Vagina (tissue), 2 donors: ENCODE results near the gene SPATA21. TPM values are rescaled to one million over a fixed set of nuclear protein-coding genes. Genes with fewer than 3 reads are reported as not detected.

Experiments used
- DNase-seq, 2 donors: peaks; one replicate each; pipeline ENCODE4 v3.0.0-alpha.2; 2017; ENCODE audit errors: extremely low spot score in 2 of 2
- H3K27ac ChIP-seq: fragments of 200-600 bp; sonication (generic); one replicate; pipeline ENCODE4 v1.5.1; 2019
- H3K27me3 ChIP-seq: fragments of 200-600 bp; sonication (generic); one replicate; pipeline ENCODE4 v1.5.1; 2019
- H3K36me3 ChIP-seq, 2 donors: fragments of 200-600 bp; sonication (generic); one replicate each; pipeline ENCODE4 v1.5.1; 2017 to 2019
- H3K4me1 ChIP-seq: fragments of 200-600 bp; sonication (generic); one replicate; pipeline ENCODE4 v1.5.1; 2019
- H3K4me3 ChIP-seq, 2 donors: fragments of 200-600 bp; sonication (generic); 1 replicate in 1 of 2; 2 replicates in 1 of 2; pipeline ENCODE4 v1.5.1; 2016 to 2019
- H3K9me3 ChIP-seq: fragments of 200-600 bp; sonication (generic); one replicate; pipeline ENCODE4 v1.5.1; 2019
- POLR2A ChIP-seq, 2 donors: fragments of 450-650 bp; IDR thresholded peaks; one replicate each; pipeline ENCODE4 v1.6.1; 2017; ENCODE audit warnings: antibody characterized with exemption in 2 of 2, mild to moderate bottlenecking in 2 of 2, moderate library complexity in 2 of 2
- POLR2AphosphoS5 ChIP-seq, 2 donors: sonication (generic); formaldehyde crosslinking; IDR thresholded peaks; one replicate each; pipeline ENCODE4 v1.9.0; 2017; ENCODE audit warnings: antibody characterized with exemption in 2 of 2, mild to moderate bottlenecking in 2 of 2, low read depth in 1 of 2; ENCODE audit not compliant: insufficient read depth in 1 of 2
- intact Hi-C: fragments of 100-400 bp; cut with DNase I; formaldehyde crosslinking; loops from one replicate; pipeline ENCODE4 v1.15.1; 2023
- total RNA-seq: library from RNA; depleted of rRNA; stranded (reverse); fragments of >200 nt; gene quantifications from one replicate; pipeline ENCODE4 v1.2.3, GENCODE V29; 2016
- TF ChIP-seq, protein P1 (sequence below), 3 experiments: fragments of 450-650 bp in 2 of 3; fragments of 200-600 bp in 1 of 3; sonication (generic) in 1 of 3; IDR thresholded peaks; one replicate each; pipeline ENCODE4 v1.5.1; 2017 to 2019; ENCODE audit warnings: antibody characterized with exemption in 3 of 3, mild to moderate bottlenecking in 2 of 3, moderate library complexity in 2 of 3

The SPATA21 gene
- total RNA-seq, 1 donor from 2014 or later: not detected

DNA sequence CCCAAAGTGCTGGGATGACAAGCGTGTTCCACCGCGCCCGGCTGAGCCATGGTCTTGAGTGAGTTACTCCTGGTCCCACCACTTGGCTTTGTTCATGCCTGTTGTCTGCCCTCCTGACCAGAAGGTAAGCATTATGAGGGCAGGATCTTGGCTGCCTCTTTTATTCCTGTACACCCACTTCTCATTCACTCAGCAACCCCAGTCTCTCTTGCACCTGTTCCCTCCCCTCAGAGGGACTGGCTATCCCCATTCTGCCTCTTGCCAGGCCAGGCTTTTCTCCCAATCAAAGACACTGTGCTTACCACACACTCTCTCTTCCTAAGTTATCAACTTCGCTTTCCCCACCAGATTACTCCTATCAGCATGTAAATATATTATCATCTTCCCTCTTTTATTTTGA, 26.4 kb downstream of the SPATA21 start:
- H3K4me1 ChIP-seq: no peaks in the 10 kb centered on the region
- H3K27ac ChIP-seq: no peak overlapping the region
- H3K36me3 ChIP-seq: no peaks in the 10 kb centered on the region
- DNase-seq: no peak
- H3K27me3 ChIP-seq: no peaks in the 10 kb centered on the region
- H3K9me3 ChIP-seq: no peaks in the 10 kb centered on the region
- intact Hi-C loops: no loop called here
- TF ChIP-seq POLR2A (IDR thresholded peaks at IDR 0.05) (no peak), POLR2AphosphoS5 (IDR thresholded peaks at IDR 0.05; ENCODE audit: insufficient read depth in 1 of 2, low read depth in 1 of 2) (no peak)
- TF ChIP-seq, protein P1, sequence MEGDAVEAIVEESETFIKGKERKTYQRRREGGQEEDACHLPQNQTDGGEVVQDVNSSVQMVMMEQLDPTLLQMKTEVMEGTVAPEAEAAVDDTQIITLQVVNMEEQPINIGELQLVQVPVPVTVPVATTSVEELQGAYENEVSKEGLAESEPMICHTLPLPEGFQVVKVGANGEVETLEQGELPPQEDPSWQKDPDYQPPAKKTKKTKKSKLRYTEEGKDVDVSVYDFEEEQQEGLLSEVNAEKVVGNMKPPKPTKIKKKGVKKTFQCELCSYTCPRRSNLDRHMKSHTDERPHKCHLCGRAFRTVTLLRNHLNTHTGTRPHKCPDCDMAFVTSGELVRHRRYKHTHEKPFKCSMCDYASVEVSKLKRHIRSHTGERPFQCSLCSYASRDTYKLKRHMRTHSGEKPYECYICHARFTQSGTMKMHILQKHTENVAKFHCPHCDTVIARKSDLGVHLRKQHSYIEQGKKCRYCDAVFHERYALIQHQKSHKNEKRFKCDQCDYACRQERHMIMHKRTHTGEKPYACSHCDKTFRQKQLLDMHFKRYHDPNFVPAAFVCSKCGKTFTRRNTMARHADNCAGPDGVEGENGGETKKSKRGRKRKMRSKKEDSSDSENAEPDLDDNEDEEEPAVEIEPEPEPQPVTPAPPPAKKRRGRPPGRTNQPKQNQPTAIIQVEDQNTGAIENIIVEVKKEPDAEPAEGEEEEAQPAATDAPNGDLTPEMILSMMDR (IDR thresholded peaks at IDR 0.05): no peak
- H3K4me3 ChIP-seq: no peak overlapping the region

DNA sequence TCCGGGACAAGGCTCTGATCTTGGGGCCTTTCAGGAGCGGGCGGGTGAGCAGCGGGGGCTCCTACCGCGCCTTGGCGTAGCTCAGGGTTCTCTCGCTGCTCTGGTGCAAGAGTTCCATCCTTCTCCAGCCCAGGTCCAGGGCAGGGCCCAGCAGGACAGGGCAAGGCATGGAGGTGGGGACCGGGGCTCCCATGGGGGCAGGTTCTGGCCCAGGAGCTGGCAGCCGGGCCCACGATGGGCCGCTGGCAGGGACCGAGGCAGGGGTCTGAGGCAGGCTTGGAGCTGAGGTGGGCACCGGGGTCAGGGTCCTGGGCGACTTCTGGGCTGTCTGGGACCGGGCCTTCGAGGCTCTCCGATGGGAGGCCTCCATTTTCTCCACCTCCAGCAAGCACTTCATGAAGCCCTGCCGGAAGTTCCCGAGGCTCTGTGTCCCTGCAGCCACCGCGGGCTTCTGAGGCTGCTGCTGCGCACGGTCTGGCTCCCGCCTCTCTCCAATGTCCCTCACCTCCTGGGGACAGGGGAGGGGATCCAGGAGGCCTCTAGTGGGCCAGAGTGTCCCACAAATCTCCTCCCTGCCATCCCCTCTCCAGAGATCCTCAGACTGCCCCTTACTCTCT, 27.6 kb downstream of the SPATA21 start:
- Histone ChIP-seq H3K27ac (no peak overlapping the region), H3K4me1 (no peaks in the 10 kb centered on the region), H3K9me3 (no peaks in the 10 kb centered on the region), H3K27me3 (no peaks in the 10 kb centered on the region), H3K4me3 (no peak overlapping the region), H3K36me3 (no peaks in the 10 kb centered on the region)
- intact Hi-C loops: no loop called here
- no peak for DNase-seq
- TF ChIP-seq, protein P1 (IDR thresholded peaks at IDR 0.05): no peak
- TF ChIP-seq POLR2A (IDR thresholded peaks at IDR 0.05) (no peak), POLR2AphosphoS5 (IDR thresholded peaks at IDR 0.05; ENCODE audit: insufficient read depth in 1 of 2, low read depth in 1 of 2) (no peak)

DNA sequence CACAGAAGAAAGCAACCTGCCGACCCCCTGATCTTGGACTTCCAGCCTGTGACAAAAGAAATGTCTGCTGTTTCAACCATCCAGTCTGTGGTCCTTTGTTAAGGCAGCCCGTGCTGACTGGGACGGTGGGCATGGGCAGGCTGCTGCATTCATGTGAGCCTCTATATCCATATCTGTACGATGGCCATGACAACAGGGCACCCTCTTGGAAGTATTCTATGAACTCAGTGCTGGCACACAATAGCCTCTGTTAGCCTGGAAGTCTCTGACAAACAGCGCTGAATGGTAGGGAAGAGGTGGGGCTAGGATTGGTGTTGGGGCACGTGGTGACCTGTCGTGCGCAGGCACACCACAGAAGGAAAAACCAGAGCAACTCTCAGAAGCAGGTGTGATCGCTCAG, 30.4 kb downstream of the SPATA21 start:
- H3K27ac ChIP-seq: no peak overlapping the region

DNA sequence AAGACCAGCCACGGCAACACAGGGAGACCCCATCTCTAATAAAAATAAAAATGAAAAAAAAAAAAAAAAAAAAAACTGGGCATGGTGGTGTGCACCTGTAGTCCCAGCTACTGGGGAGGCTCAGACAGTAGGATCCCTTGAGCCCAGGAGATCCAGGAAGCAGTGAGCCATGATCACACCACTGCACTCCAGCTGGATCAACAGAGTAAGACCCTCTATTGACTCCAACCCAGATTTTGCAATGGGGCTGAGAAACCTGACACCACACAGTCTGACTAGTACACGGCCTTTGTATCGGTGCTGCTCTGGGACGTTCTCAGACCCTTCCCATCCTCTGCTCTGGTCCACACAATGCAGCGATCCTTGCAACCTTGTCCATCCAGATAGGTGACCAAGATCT, 31.8 kb downstream of the SPATA21 start:
- intact Hi-C loops: no loop called here
- H3K36me3 ChIP-seq: no peaks in the 10 kb centered on the region
- H3K9me3 ChIP-seq: no peaks in the 10 kb centered on the region
- no peaks in the 10 kb centered on the region for H3K4me1 ChIP-seq
- TF ChIP-seq POLR2A (IDR thresholded peaks at IDR 0.05): no peak
- no peak for TF ChIP-seq POLR2AphosphoS5 (IDR thresholded peaks at IDR 0.05; ENCODE audit: insufficient read depth in 1 of 2, low read depth in 1 of 2)
- TF ChIP-seq, protein P1 (IDR thresholded peaks at IDR 0.05): no peak
- no peak for DNase-seq
- no peak overlapping the region for H3K4me3 ChIP-seq
- no peak overlapping the region for H3K27ac ChIP-seq
- no peaks in the 10 kb centered on the region for H3K27me3 ChIP-seq

More for the DNA sequence above, 30.4 kb downstream of the SPATA21 start:
- DNase-seq: no peak
- no peaks in the 10 kb centered on the region for H3K27me3 ChIP-seq
- no peak overlapping the region for H3K4me3 ChIP-seq
- H3K9me3 ChIP-seq: no peaks in the 10 kb centered on the region
- H3K36me3 ChIP-seq: no peaks in the 10 kb centered on the region
- intact Hi-C loops: no loop called here
- no peaks in the 10 kb centered on the region for H3K4me1 ChIP-seq
- TF ChIP-seq, protein P1 (IDR thresholded peaks at IDR 0.05): no peak
- TF ChIP-seq POLR2AphosphoS5 (IDR thresholded peaks at IDR 0.05; ENCODE audit: insufficient read depth in 1 of 2, low read depth in 1 of 2) (no peak), POLR2A (IDR thresholded peaks at IDR 0.05) (no peak)

DNA sequence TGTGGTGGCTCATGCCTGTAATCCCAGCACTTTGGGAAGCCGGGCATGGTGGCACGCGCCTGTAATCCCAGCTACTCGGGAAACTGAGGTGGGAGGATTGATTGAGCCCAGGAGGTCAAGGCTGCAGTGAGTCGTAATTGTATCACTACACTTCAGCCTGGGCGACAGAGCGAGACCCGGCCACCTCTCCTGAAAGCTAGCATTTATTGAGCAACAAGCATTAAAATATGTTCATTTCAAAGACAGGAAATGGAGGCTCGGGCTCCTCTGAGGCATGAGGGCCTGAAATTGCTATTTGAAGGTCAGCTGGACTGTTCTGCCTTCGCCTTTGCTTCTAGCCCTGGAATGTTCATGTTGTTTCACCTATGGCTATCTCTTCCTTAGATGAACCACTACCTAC, 34.5 kb downstream of the SPATA21 start:
- no peak for DNase-seq
- Histone ChIP-seq H3K36me3 (peaks cover 0 to 9% of the 10 kb centered on the region in 2 donors), H3K27me3 (no peaks in the 10 kb centered on the region), H3K27ac (no peak overlapping the region), H3K9me3 (no peaks in the 10 kb centered on the region), H3K4me1 (no peaks in the 10 kb centered on the region), H3K4me3 (no peak overlapping the region)
- TF ChIP-seq POLR2A (IDR thresholded peaks at IDR 0.05) (no peak), POLR2AphosphoS5 (IDR thresholded peaks at IDR 0.05; ENCODE audit: insufficient read depth in 1 of 2, low read depth in 1 of 2) (no peak)
- TF ChIP-seq, protein P1 (IDR thresholded peaks at IDR 0.05): no peak
- intact Hi-C loops: no loop called here
